SK-N-SH treated with all-trans-retinoic acid at 6 μM for 48 hours (cell line): ENCODE measurements around the gene KMT2D.

Experiments
- ATAC-seq: fragments of 200-7000 bp; cut with Tn5 transposase; 3 replicates; pipeline ENCODE4 v1.9.1; 2020; ENCODE audit warnings: mild to moderate bottlenecking, moderate library complexity
- BACH2 ChIP-seq: fragments of 250-450 bp; sonication (Bioruptor Pico); IDR thresholded peaks from 2 replicates; pipeline ENCODE4 v1.9.0; 2021; ENCODE audit warnings: mild to moderate bottlenecking, borderline replicate concordance
- CREB5 ChIP-seq: fragments of 250-450 bp; sonication (Bioruptor Pico); IDR thresholded peaks from 2 replicates; pipeline ENCODE4 v1.5.1; 2020; ENCODE audit warnings: low read depth, mild to moderate bottlenecking, moderate library complexity
- CSDC2 ChIP-seq: fragments of 250-450 bp; sonication (Bioruptor Pico); IDR thresholded peaks from 2 replicates; pipeline ENCODE4 v1.5.0; 2020; ENCODE audit warnings: mild to moderate bottlenecking, moderate library complexity
- ESRRG ChIP-seq: fragments of 250-450 bp; sonication (Bioruptor Pico); IDR thresholded peaks from 2 replicates; pipeline ENCODE4 v1.6.1; 2021; ENCODE audit warnings: mild to moderate bottlenecking
- GLIS3 ChIP-seq: fragments of 250-450 bp; sonication (Bioruptor Pico); IDR thresholded peaks from 2 replicates; pipeline ENCODE4 v1.5.0; 2020; ENCODE audit warnings: mild to moderate bottlenecking, moderate library complexity
- PATZ1 ChIP-seq: fragments of 250-450 bp; sonication (Bioruptor Pico); IDR thresholded peaks from 2 replicates; pipeline ENCODE4 v1.8.0; 2020; ENCODE audit warnings: mild to moderate bottlenecking, moderate library complexity, borderline replicate concordance
- POU6F1 ChIP-seq: fragments of 250-450 bp; sonication (Bioruptor Pico); IDR thresholded peaks from 2 replicates; pipeline ENCODE4 v1.8.0; 2021; ENCODE audit warnings: low read depth, mild to moderate bottlenecking, moderate library complexity, borderline replicate concordance
- PPARA ChIP-seq: fragments of 250-450 bp; sonication (Bioruptor Pico); IDR thresholded peaks from 2 replicates; pipeline ENCODE4 v1.5.0; 2020; ENCODE audit warnings: mild to moderate bottlenecking, borderline replicate concordance
- RARB ChIP-seq: fragments of 250-450 bp; sonication (Bioruptor Pico); IDR thresholded peaks from 2 replicates; pipeline ENCODE4 v1.8.0; 2021; ENCODE audit warnings: mild to moderate bottlenecking, moderate library complexity
- SNAI2 ChIP-seq: fragments of 250-450 bp; sonication (Bioruptor Pico); IDR thresholded peaks from 2 replicates; pipeline ENCODE4 v1.5.0; 2020; ENCODE audit warnings: mild to moderate bottlenecking, moderate library complexity
- TCF4 ChIP-seq: fragments of 250-450 bp; sonication (Bioruptor Pico); IDR thresholded peaks from 2 replicates; pipeline ENCODE4 v1.8.0; 2021; ENCODE audit warnings: mild to moderate bottlenecking, moderate library complexity, borderline replicate concordance
- TOX ChIP-seq: fragments of 250-450 bp; sonication (Bioruptor Pico); IDR thresholded peaks from 2 replicates; pipeline ENCODE4 v1.8.0; 2021; ENCODE audit warnings: mild to moderate bottlenecking, moderate library complexity, borderline replicate concordance
- ZNF565 ChIP-seq: fragments of 450-650 bp; formaldehyde crosslinking; conservative IDR thresholded peaks from 2 replicates; pipeline ENCODE4 v1.5.0; 2020; ENCODE audit warnings: low read depth, mild to moderate bottlenecking, moderate library complexity
- ZNF70 ChIP-seq: fragments of 450-650 bp; formaldehyde crosslinking; IDR thresholded peaks from 2 replicates; pipeline ENCODE4 v1.5.0; 2020; ENCODE audit warnings: mild to moderate bottlenecking, moderate library complexity
- ZNF8 ChIP-seq: fragments of 450-650 bp; formaldehyde crosslinking; IDR thresholded peaks from 2 replicates; pipeline ENCODE4 v1.5.0; 2020; ENCODE audit warnings: mild to moderate bottlenecking, moderate library complexity

KMT2D gene

GRCh38 chr12:49030119-49030518 lies 30.5 kb downstream of the KMT2D start:
- no peak for ATAC-seq

GRCh38 chr12:49028666-49029275 lies 31.8 kb downstream of the KMT2D start:
- no peak for TF ChIP-seq RARB (CRISPR knock-in tag)
- TF ChIP-seq, all 23 proteins: peak for 0
- no peak for ATAC-seq

More at GRCh38 chr12:49030119-49030518, 30.5 kb downstream of the KMT2D start:
- TF ChIP-seq CSDC2 (CRISPR knock-in tag), result no peak
- no peak for TF ChIP-seq PPARA (CRISPR knock-in tag)
- TF ChIP-seq TOX (CRISPR knock-in tag), result no peak
- no peak for TF ChIP-seq CREB5
- TF ChIP-seq ZNF565 (CRISPR knock-in tag), result no peak
- TF ChIP-seq POU6F1 (CRISPR knock-in tag), result no peak
- TF ChIP-seq ESRRG (CRISPR knock-in tag), result no peak
- no peak for TF ChIP-seq PATZ1 (CRISPR knock-in tag)
- TF ChIP-seq TCF4 (CRISPR knock-in tag), result no peak
- no peak for TF ChIP-seq GLIS3

GRCh38 chr12:49027846-49028555 lies 32.6 kb downstream of the KMT2D start:
- no peak for ATAC-seq
- TF ChIP-seq ZNF565 (CRISPR knock-in tag), result no peak
- TF ChIP-seq ZNF8, result no peak
- no peak for TF ChIP-seq PATZ1 (CRISPR knock-in tag)
- TF ChIP-seq POU6F1 (CRISPR knock-in tag), result no peak
- TF ChIP-seq CSDC2 (CRISPR knock-in tag), result no peak
- no peak for TF ChIP-seq SNAI2 (CRISPR knock-in tag)
- no peak for TF ChIP-seq GLIS3
- TF ChIP-seq BACH2, result no peak
- TF ChIP-seq CREB5, result no peak
- TF ChIP-seq ZNF70 (CRISPR knock-in tag), result no peak
- TF ChIP-seq, all 23 proteins: peak for 0
